ENCODE measurements around the gene CCNA1. TPM values are rescaled to one million over a fixed set of nuclear protein-coding genes. Genes with fewer than 3 reads are reported as not detected.

The CCNA1 gene
- total RNA-seq, 3 donors from 2014 or later: not detected

Other genes with a start within 250 kb of the CCNA1 start
- gene SOHLH2, start 217.9 kb upstream of the CCNA1 start, total RNA-seq: not detected
- under 1 TPM in 1 of 3 donors, not detected in 2; 0.76 TPM for gene CCDC169, start 134.7 kb upstream of the CCNA1 start, total RNA-seq
- 10 to 100 TPM; 28.5 to 32.8 (median 30.6) TPM for gene SPART, start 86.1 kb upstream of the CCNA1 start, total RNA-seq
- gene SERTM1, start 241.5 kb downstream of the CCNA1 start, total RNA-seq: not detected

Data from activated T-cell treated with anti-CD3 and anti-CD28 coated beads, Interleukin-2, amount 50 U/mL, for 4 hours (primary cell).